Endothelial cell of umbilical vein (primary cell): Measurements from ENCODE around the gene ITPKB.

Experiments
- EZH2 ChIP-seq: IDR thresholded peaks from 2 replicates; pipeline ENCODE4 v1.6.1; 2012; ENCODE audit warnings: borderline replicate concordance, low read depth, mild to moderate bottlenecking, moderate library complexity, low read length, inconsistent platforms; ENCODE audit not compliant: severe bottlenecking
- FOS ChIP-seq: IDR thresholded peaks from 2 replicates; pipeline ENCODE4 v1.6.1; 2011; ENCODE audit warnings: mild to moderate bottlenecking, low read length, moderate library complexity, borderline replicate concordance; ENCODE audit not compliant: insufficient read depth

DNA sequence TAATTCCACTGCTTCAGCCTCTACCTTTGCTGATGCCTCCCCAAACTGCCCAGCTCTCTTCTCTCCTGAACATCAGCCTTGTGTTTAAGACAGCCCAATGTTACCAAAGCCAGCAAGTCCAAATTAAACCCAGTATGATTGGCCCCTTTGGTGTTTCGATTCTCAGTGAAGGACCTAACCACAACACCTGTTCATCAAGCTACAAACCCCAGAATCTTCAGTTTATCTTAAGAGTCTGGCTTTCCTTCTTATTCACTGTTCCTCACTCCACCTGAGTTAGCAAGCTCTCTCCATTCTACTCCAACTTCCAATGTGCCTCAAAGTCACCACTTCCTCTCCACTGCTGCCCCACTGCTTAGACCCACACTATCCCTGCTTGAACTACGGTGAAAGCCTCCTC is 25.5 kb upstream of the ITPKB start:
- no peak for TF ChIP-seq EZH2
- no peak for TF ChIP-seq FOS
